SK-MEL-5 (cell line): ENCODE results near the gene ZSCAN31. TPM values are rescaled to one million over a fixed set of nuclear protein-coding genes. Genes with fewer than 3 reads are reported as not detected.

ENCODE experiments used
- DNase-seq: peaks from one replicate; pipeline ENCODE4 v3.0.0-alpha.2; 2016; ENCODE audit warnings: low read depth, low spot score
- in situ Hi-C: cut with HindIII; loops from 2 replicates; pipeline ENCODE4 v1.10.0; 2016; ENCODE audit warnings: low sequenced_read_pairs, high pct_unique_total_duplicates, low pct_unique_long_range_greater_than_20kb
- total RNA-seq: library from RNA; depleted of rRNA; stranded (reverse); fragments of >200 nt; shearing (Covaris generic); gene quantifications from 2 replicates; pipeline ENCODE4 v1.2.3, GENCODE V29; 2014

The ZSCAN31 gene
- total RNA-seq, 1 experiment from 2014 or later = 4.3 TPM

DNA sequence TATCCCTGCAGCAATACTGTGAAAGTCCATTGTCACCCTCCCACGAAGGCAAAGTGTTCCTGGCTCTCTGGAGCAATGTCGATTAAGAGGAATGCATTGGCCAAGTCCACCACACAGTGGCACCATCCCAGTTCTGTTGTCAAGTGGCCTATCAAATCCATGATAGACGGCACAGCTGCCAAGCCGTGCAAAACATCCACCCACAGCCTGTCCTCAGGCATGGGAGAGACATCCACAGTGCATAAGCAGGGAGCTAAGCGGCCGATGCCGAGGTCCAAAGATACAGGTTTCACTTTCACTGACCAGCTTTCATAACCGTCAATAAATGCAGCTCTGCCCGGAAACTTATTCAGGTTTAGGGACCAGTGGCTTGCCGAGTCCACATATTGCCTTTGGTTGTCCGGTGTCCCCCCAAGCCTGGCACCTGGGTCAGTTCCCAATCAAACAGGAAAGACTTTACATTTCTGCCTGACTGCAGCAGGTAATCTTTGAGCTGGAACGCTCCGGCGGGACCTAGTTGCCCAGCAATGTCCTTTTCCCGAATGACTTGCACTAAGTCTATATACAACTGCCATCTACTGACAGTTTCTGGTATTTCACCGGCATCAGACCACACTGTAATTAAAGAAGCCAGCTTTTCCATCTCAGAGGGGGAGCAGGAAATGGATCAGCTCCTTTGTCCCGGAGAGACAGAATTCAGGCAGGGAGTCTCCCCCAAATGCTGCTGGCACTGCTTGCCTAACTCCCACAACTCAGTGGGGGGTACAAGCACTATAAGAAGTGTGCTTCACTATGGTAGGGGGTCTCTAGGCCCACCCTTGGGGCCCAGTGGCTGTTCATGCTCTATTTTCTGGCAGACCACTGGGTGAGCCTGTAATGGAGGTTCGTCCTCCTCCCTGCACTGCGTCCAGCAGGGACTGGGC lies 20.1 kb upstream of the ZSCAN31 start:
- in situ Hi-C loops = no loop called here
- peak; percentile 88 for DNase-seq

DNA sequence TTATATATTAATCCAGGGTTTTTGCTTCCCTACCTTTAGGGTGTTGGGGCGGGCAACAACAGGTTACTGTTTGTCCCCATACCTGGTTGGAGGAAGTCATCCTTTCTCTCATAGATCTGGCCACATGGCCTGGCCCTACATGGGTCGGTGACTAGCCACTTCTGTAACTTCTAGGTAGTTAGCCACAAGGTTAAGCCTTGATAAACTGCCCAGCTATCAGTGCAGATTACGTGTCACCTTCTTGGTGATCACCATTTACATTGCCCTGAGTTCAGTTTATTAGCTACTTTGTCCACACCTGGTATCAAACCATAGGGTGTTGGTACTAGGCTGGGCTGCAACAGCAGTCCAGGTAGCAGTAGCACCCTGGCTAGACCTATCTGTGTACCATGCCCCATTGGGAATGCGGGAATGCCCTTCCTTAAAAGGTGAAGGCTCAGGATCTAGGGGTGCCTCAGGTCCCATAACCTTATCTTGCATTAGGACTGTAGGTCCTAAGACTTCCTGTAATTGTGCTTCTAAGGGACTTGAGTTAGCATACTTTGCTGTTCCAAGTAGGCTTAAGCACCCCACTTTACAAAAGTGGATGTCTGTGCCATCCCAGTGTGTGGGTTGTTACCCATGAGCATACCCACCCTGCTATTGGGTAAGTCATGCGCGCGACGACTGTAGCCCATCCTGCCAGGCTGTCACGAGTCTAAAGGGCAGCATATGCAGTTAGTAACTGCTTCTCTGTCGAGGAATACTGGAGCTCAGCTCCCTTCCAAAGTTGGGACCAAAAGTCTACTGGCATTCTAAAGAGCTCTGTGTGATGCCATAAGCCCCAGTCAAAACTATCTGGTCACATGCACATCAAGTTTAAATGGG lies 19.0 kb upstream of the ZSCAN31 start:
- DNase-seq = no peak
- in situ Hi-C loops = no loop called here

DNA sequence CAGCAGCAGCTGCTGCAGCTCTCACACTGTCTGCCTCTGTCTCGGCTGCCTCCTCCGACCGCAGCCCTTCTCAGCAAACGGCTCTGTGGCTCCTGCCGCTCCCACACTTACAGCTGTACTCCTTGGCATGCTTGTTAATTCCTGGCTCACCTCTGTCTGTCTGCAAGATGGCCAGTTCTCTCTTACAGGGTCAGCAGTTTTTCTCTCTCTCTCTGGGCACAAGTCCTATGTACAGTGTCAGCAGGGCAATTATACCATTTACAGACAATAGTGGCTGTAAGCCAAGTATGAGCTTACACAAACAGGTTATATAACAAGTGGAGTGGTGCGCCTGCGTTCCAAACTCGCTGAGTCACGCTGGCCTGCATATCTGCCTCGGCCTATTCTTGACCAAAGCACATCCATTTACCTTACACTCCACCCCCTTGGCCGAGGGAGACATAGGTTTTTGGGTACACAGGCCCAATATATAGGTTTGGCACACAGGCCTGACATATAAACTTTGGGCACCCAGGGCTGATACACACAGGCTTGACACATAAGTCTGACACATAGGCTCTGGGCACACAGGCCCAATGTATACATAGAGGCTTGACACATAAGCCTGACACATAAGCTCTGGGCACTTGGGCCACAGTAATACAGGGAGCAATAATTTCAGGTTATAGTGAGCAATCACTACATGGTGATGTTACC lies 18.2 kb upstream of the ZSCAN31 start:
- DNase-seq = no peak
- in situ Hi-C loops = no loop called here

DNA sequence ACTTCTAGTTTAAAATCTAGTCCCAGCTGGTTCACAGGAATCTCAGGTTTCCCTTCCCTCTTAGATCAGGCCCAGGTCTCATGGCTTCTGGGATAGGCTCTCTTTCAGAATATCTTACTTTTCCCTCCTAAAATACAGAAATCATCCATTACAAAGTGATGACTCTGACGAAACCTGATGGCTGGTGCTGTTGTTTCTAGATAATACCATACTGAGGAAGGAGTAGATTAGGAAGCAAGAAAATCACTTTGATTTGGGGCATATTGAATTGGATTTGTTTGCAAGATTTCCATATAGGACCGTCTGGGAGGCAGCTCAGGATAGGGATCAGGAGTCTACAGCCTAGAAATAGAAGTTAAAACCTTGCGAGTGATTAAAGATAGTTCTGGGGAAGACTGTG lies 17.4 kb upstream of the ZSCAN31 start:
- no peak for DNase-seq
- in situ Hi-C loops = no loop called here

DNA sequence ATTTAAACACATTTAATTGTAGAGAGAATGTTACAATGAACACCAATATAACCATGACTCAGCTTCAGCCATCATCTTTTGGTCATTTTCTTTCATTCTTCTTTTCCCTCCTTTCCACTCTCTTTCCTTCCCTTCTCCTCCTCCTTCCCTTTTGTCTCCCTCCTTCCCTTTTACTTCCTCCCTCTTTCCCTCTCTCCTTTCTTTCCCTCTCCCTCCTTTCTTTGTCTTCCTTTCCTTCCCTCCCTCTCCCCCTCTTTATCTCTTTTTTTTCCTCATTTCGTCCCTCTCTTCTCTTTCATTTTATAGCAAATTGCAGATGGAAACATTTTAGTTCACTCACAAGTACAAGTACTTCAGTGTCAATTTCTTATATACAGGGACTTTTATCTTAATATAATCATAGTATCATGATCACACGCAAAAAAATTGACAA lies 15.6 kb upstream of the ZSCAN31 start:
- in situ Hi-C loops = no loop called here
- DNase-seq = no peak

DNA sequence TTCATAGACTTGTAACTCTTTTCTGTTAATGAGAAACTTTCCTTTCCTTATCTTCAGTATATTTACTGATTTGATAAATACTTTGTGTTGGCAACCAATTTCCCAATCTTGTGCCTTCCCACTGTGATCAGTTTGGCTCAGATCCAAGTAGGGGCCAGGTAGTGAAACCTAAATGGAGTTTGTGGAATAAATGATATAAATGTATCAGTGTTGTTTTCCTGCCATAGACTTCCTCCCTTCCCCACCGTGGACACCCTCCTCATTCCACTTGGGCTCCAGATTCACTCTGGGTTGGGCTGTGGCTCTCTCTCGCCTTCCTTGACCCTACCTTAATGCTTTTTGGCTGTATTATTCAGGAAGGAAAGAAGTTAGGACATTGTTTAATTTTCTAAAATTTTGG lies 15.1 kb upstream of the ZSCAN31 start:
- no peak for DNase-seq

DNA sequence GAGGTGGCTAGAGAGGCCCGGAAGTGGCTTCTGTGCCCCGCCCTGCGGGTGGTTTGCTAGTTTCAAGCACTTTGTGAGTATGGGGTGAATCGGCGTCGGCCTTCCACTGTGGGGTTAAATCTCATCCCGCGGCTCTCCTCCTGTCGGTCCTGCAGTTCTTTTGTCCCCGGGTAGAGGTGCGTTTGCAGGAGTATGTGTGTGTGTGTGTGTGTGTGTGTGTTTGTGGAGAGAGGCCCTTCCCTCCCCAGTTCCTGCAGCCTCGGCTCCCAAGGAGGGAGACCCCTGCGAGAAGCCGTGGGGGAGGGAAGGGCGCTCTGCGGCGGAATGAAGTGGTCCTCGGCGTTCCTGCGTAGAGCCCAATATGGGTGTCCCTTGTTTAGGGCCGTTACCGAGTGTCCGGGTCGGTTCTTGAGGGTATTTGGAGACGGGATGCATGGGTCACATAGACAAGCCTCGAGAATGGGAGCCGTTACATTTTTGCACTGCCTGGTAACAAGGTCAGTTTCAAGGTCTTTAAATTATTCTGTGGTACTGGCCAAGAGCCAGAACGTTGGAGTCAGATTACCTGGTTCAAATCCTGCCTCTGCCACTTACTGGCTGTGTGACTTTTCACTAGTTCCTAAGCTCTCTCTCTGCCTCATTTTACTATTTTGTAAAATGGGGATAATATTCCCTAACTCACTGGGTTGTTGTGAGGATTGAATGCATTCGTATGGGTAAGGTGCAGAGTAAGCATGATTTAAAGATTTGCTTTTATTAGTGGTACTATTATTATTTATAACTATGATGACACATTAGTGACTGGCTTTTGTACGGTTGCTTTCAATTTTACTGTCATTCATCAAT lies 14.2 kb upstream of the ZSCAN31 start, which contains the start of gene ZKSCAN3:
TSS of gene ZKSCAN3 (plus strand) at position 56 of the 846 bp plus-strand sequence. CDS start 9,640 bp downstream, outside the sequence.
- DNase-seq = peak; percentile 79
- in situ Hi-C loops = no loop called here

More for the DNA sequence above, 15.1 kb upstream of the ZSCAN31 start:
- in situ Hi-C loops = no loop called here

DNA sequence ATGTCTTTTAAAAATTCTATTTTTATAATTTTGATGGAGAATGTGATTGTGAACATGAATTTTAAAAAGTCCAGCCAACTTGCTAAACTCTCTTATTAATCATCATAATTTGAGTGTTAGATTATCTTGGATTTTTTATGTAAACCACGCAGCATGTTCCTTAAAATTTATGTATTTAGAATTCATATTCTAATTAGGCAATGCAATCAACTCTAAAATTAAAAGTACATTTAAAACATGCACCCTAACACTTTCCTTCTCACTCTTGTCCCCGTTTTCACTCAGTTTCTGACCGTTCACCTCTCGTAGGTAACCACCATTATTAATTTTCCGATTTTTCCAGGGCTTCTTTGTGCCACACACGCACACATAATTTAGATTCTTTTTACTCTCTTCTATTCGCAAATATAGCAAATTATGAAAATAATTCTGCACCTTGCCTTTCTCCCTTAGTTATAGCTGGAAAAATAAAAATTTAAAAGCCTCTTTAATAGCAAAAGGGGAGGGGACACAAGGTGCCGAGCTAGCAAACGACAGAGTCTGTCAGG lies 13.5 kb upstream of the ZSCAN31 start:
- in situ Hi-C loops = no loop called here
- no peak for DNase-seq

DNA sequence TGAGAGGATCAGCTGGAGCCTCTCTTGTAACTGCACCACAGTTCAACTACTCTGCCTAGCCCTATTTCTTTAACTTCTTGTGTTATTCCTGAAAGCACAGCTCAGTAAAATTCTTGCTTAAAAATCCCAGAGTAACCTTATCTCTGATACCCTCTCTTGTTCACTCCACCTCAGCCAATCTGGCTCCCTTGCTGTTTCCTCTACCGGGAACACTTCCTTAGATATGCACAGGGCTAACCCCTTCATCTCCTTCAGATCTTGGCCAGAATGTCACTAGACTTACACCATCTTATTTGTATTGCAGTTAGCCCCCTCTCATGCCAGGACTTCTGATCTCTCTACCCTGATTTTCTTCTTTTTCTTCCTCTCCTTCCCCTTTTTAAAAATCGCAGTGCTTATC lies 11.2 kb upstream of the ZSCAN31 start:
- in situ Hi-C loops = no loop called here
- DNase-seq = no peak

DNA sequence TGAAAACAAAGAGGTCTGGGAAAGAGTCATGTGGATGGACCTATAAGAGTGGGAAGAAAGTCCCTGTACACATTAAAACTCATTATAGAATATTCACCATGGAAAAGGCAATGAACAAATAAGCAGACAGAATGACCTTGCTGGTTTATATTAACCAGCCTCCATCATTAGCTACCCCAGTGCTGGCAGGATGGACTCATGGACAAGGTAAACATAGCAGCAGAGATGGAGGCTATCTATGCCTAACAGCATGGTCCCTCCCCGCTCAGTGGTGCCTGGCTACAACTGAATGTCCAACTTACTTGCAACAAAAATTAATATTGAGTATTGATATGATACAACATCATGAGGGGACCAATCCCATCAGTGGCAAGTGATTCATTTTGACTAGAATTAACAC lies 9.3 kb upstream of the ZSCAN31 start:
- in situ Hi-C loops = no loop called here
- DNase-seq = no peak

DNA sequence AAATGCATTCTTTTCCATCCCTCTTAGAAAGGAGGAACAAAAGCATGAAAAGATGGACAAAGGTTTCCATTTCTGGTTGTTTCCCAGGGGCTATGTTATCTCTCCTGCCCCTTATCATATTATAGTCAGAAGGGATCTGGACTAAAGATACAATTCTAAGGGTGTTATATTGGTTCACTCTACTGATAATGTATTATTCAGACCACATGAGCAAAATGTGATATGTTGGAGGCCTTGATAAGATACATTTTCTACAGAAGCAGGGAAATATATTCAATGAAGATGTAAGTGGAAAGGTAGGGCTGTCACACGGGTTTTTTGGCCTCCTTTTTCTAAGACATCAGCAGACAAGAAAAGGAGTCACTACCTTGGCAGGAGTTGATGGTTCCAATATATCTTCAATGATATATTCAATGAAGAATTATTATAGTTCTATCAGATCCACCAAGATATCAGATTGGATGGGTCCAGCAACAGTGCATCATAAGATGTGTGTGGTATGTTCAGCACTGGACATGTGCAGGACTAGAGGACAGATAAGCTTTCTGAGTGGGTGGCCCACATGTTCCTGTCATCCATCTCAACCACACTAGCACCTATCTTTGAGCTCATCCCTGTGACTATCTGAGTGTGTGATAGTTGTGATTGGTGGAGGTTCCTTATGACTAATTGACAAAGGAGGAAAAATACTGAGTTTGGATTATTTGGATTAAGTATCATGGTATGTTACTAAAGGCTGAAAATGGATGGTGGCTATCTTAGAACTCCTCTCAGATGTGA lies 8.1 kb upstream of the ZSCAN31 start:
- DNase-seq = no peak
- in situ Hi-C loops = no loop called here

DNA sequence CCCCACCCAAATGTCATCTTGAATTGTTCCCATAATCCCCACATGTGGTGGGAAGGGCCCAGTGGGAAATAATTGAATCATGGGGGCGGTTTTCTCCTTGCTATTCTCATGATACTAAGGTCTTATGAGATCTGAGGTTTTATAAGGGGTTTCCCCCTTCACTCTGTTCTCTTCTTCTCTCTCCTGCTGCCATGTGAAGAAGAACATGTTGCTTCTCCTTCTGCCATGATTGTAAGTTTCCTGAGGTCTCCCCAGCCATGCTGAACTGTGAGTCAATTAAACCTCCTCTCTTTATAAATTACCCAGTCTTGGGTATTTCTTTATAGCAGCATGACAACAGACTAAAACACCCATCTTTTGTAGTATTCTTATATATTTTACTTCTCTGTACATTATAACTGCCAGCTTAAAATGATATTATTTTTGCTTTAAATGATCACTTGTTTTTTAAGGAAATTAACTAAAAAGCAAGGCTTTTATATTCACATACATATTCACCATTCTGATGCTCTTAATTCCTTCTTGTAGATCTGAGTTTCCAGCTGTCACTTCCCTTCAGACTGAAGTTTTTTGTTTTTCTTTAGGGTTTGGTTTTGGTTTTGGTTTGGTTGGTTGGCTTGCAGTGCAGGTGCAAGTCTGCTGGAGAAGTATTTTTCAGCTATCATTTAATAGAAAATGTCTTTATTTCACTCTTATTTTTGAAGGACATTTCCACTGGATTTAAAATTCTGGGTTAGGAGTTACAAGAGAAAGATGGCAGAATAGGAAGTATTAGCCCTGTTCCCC lies 4.6 kb upstream of the ZSCAN31 start:
- no peak for DNase-seq

DNA sequence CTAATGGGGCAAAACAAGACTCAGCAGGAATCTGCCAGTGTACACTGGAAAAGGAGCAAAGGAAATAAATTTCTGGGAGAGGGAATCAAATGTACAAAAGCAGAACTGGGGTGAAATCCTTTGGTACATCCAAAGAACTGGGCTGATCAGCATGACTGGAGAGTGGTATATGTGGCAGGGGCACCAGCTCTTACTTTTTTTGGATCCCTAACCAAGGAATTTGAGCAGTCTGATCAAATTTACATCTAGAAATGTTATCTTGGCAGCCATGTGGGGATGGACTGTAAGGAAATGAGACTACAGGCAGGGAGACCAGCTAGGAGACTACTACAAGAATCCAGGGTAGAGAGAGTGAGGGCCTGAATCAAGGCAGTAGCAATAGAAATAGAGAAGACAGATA lies 1.2 kb upstream of the ZSCAN31 start:
- no peak for DNase-seq
- in situ Hi-C loops = no loop called here

More for the DNA sequence above, 4.6 kb upstream of the ZSCAN31 start:
- in situ Hi-C loops = no loop called here

DNA sequence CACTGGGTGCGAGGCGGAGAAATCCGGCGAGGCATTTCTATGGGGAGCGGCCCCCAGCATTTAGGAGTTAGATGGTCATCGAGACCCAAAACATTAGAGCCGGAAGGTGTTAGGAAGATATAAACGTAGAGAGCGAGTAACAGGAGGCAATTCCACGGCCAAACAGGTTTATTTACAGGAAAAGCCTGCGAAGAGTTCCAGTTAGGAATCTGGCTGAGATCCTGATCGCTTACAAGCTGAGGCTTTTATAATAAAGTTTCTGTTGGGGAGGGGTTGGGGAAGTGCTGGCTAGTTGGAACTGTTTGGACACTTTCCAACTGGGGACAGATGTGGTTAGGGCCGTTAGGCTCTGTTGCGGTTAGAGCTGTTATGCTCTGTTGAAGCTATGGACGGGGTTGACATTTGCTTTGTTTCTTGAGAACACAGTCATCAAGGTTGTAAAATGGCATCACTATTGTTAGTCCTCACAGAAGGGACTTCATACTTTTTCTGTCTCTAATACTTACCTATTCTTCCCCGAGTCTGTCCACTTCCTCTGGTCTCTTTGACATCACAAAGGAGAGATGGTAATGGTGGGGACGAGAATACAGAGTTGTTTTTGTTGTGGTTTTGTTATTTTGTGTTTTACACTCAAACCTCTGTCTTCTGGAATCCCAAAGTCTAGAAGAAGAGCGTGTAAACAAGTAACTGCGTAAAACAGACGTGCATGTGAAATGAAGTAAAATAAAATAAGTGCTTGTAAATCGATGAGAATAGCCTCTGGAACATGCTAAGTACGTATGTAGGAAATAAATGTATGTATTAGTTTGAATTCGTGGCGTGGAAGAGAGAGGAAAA lies 554 bp upstream of the ZSCAN31 start:
- peak; percentile 52 for DNase-seq
- in situ Hi-C loops = no loop called here
